Activated naive CD8-positive, alpha-beta T cell (primary cell): Measurements from ENCODE around the gene LPCAT1.

Experiments
- H3K27ac Mint-ChIP-seq: one replicate; pipeline ENCODE4 v1.8.0; 2021; ENCODE audit warnings: mixed read lengths
- H3K27me3 Mint-ChIP-seq: one replicate; pipeline ENCODE4 v1.8.0; 2021; ENCODE audit warnings: mixed read lengths
- H3K36me3 Mint-ChIP-seq: one replicate; pipeline ENCODE4 v1.8.0; 2021; ENCODE audit warnings: mixed read lengths
- H3K4me1 Mint-ChIP-seq: one replicate; pipeline ENCODE4 v1.8.0; 2021; ENCODE audit warnings: low read depth, mixed read lengths
- H3K4me3 Mint-ChIP-seq: one replicate; pipeline ENCODE4 v1.8.0; 2021; ENCODE audit warnings: mild to moderate bottlenecking, mixed read lengths
- H3K9me3 Mint-ChIP-seq: one replicate; pipeline ENCODE4 v1.8.0; 2021; ENCODE audit warnings: low read depth, mixed read lengths

The LPCAT1 gene

GRCh38 chr5:1493941-1494340 lies 29.8 kb downstream of the LPCAT1 start:
- no peaks in the 10 kb centered on the region for H3K27me3 Mint-ChIP-seq
- H3K4me3 Mint-ChIP-seq = no peak overlapping the region
- peaks cover 23% of the 10 kb centered on the region for H3K4me1 Mint-ChIP-seq
- peaks cover 6% of the 10 kb centered on the region for H3K36me3 Mint-ChIP-seq
- H3K27ac Mint-ChIP-seq = no peak overlapping the region
- H3K9me3 Mint-ChIP-seq = no peaks in the 10 kb centered on the region

- Mint-ChIP-seq H3K27ac (no peak overlapping the region), H3K36me3 (peaks cover 6% of the 10 kb centered on the region)
Observed at GRCh38 chr5:1493413-1493812, 30.3 kb downstream of the LPCAT1 start.

GRCh38 chr5:1492757-1493156 lies 31.0 kb downstream of the LPCAT1 start:
- Mint-ChIP-seq H3K4me3 (no peak overlapping the region), H3K36me3 (peaks cover 8% of the 10 kb centered on the region), H3K9me3 (no peaks in the 10 kb centered on the region), H3K4me1 (peaks cover 29% of the 10 kb centered on the region), H3K27ac (no peak overlapping the region), H3K27me3 (no peaks in the 10 kb centered on the region)

More at GRCh38 chr5:1493413-1493812, 30.3 kb downstream of the LPCAT1 start:
- Mint-ChIP-seq H3K9me3 (no peaks in the 10 kb centered on the region), H3K4me1 (peaks cover 26% of the 10 kb centered on the region), H3K4me3 (no peak overlapping the region), H3K27me3 (no peaks in the 10 kb centered on the region)

GRCh38 chr5:1490376-1490775 lies 33.4 kb downstream of the LPCAT1 start:
- no peak overlapping the region for H3K27ac Mint-ChIP-seq
- peaks cover 8% of the 10 kb centered on the region for H3K36me3 Mint-ChIP-seq
- H3K27me3 Mint-ChIP-seq = no peaks in the 10 kb centered on the region
- H3K4me3 Mint-ChIP-seq = no peak overlapping the region
- H3K9me3 Mint-ChIP-seq = no peaks in the 10 kb centered on the region
- peaks cover 24% of the 10 kb centered on the region for H3K4me1 Mint-ChIP-seq

GRCh38 chr5:1489754-1490153 lies 34.0 kb downstream of the LPCAT1 start:
- H3K4me1 Mint-ChIP-seq = peaks cover 22% of the 10 kb centered on the region
- H3K36me3 Mint-ChIP-seq = peaks cover 8% of the 10 kb centered on the region
- no peaks in the 10 kb centered on the region for H3K9me3 Mint-ChIP-seq
- H3K4me3 Mint-ChIP-seq = no peak overlapping the region
- H3K27me3 Mint-ChIP-seq = no peaks in the 10 kb centered on the region
- peak overlapping the region; percentile 64 for H3K27ac Mint-ChIP-seq

GRCh38 chr5:1488882-1489680 lies 34.7 kb downstream of the LPCAT1 start:
- no peaks in the 10 kb centered on the region for H3K27me3 Mint-ChIP-seq
- peaks cover 21% of the 10 kb centered on the region for H3K4me1 Mint-ChIP-seq
- H3K9me3 Mint-ChIP-seq = no peaks in the 10 kb centered on the region
- H3K36me3 Mint-ChIP-seq = peaks cover 6% of the 10 kb centered on the region
- peak overlapping the region; percentile 17 for H3K4me3 Mint-ChIP-seq
- peak overlapping the region; percentile 64 for H3K27ac Mint-ChIP-seq

- no peaks in the 10 kb centered on the region for H3K27me3 Mint-ChIP-seq
- no peak overlapping the region for H3K27ac Mint-ChIP-seq
- no peak overlapping the region for H3K4me3 Mint-ChIP-seq
- peaks cover 14% of the 10 kb centered on the region for H3K4me1 Mint-ChIP-seq
- H3K36me3 Mint-ChIP-seq = peaks cover 8% of the 10 kb centered on the region
- no peaks in the 10 kb centered on the region for H3K9me3 Mint-ChIP-seq
Observed at GRCh38 chr5:1487079-1487764, 36.5 kb downstream of the LPCAT1 start.

GRCh38 chr5:1486271-1486670 lies 37.5 kb downstream of the LPCAT1 start:
- Mint-ChIP-seq H3K36me3 (peaks cover 8% of the 10 kb centered on the region), H3K4me3 (no peak overlapping the region), H3K4me1 (peaks cover 14% of the 10 kb centered on the region), H3K9me3 (no peaks in the 10 kb centered on the region), H3K27ac (no peak overlapping the region), H3K27me3 (no peaks in the 10 kb centered on the region)

GRCh38 chr5:1485579-1486118 lies 38.1 kb downstream of the LPCAT1 start:
- Mint-ChIP-seq H3K27ac (peak overlapping the region; percentile 16), H3K4me1 (peaks cover 15% of the 10 kb centered on the region), H3K36me3 (peaks cover 4% of the 10 kb centered on the region), H3K4me3 (no peak overlapping the region), H3K9me3 (no peaks in the 10 kb centered on the region), H3K27me3 (no peaks in the 10 kb centered on the region)

- Mint-ChIP-seq H3K9me3 (no peaks in the 10 kb centered on the region), H3K27ac (peak overlapping the region; percentile 16), H3K36me3 (peaks cover 4% of the 10 kb centered on the region), H3K4me1 (peaks cover 19% of the 10 kb centered on the region), H3K4me3 (no peak overlapping the region), H3K27me3 (no peaks in the 10 kb centered on the region)
Observed at GRCh38 chr5:1484730-1485578, 38.8 kb downstream of the LPCAT1 start.

GRCh38 chr5:1483856-1484729 lies 39.7 kb downstream of the LPCAT1 start:
- no peak overlapping the region for H3K4me3 Mint-ChIP-seq
- H3K36me3 Mint-ChIP-seq = peaks cover 4% of the 10 kb centered on the region
- H3K9me3 Mint-ChIP-seq = no peaks in the 10 kb centered on the region
- no peaks in the 10 kb centered on the region for H3K27me3 Mint-ChIP-seq
- H3K4me1 Mint-ChIP-seq = peaks cover 18% of the 10 kb centered on the region
- no peak overlapping the region for H3K27ac Mint-ChIP-seq

GRCh38 chr5:1483064-1483463 lies 40.7 kb downstream of the LPCAT1 start:
- Mint-ChIP-seq H3K27me3 (no peaks in the 10 kb centered on the region), H3K27ac (no peak overlapping the region), H3K36me3 (peaks cover 4% of the 10 kb centered on the region), H3K4me3 (no peak overlapping the region), H3K9me3 (no peaks in the 10 kb centered on the region), H3K4me1 (peaks cover 12% of the 10 kb centered on the region)

GRCh38 chr5:1481959-1482331 lies 41.8 kb downstream of the LPCAT1 start:
- no peak overlapping the region for H3K27ac Mint-ChIP-seq
- peaks cover 11% of the 10 kb centered on the region for H3K4me1 Mint-ChIP-seq
- no peaks in the 10 kb centered on the region for H3K27me3 Mint-ChIP-seq
- no peaks in the 10 kb centered on the region for H3K9me3 Mint-ChIP-seq
- H3K4me3 Mint-ChIP-seq = no peak overlapping the region
- peaks cover 3% of the 10 kb centered on the region for H3K36me3 Mint-ChIP-seq
